Effector CD4-positive, alpha-beta T cell (primary cell): ENCODE data around the gene PYGB.
"Not testable (repeated sequence)": the region's sequence is repeated elsewhere in the genome, so short reads cannot be mapped to it uniquely, and the experiment has no call there.

Source experiments
- DNase-seq: peaks from one replicate; pipeline ENCODE4 v3.0.0-alpha.2; 2020

The PYGB gene

GRCh38 chr20:25230166-25230831 lies 17.6 kb upstream of the PYGB start:
- no peak for DNase-seq

GRCh38 chr20:25233016-25233772 lies 14.7 kb upstream of the PYGB start:
- DNase-seq, result no peak

- DNase-seq, result not testable (repeated sequence)
These were observed 13.7 kb upstream of the PYGB start for GRCh38 chr20:25234009-25234849.

GRCh38 chr20:25236450-25237304 lies 11.2 kb upstream of the PYGB start:
- DNase-seq, result no peak

- no peak for DNase-seq
These were observed 10.1 kb upstream of the PYGB start for GRCh38 chr20:25237610-25238318.

- no peak for DNase-seq
These were observed 9.4 kb upstream of the PYGB start for GRCh38 chr20:25238319-25239037.

- no peak for DNase-seq
These were observed 8.2 kb upstream of the PYGB start for GRCh38 chr20:25239387-25240370.

- DNase-seq, result not testable (repeated sequence)
These were observed 6.8 kb upstream of the PYGB start for GRCh38 chr20:25240851-25241658.

- DNase-seq, result not testable (repeated sequence)
These were observed 6.3 kb upstream of the PYGB start for GRCh38 chr20:25241659-25241955.

- no peak for DNase-seq
These were observed 5.7 kb upstream of the PYGB start for GRCh38 chr20:25242231-25242630.

- no peak for DNase-seq
These were observed 4.4 kb upstream of the PYGB start for GRCh38 chr20:25243416-25243979.

GRCh38 chr20:25244976-25245375 lies 2.9 kb upstream of the PYGB start:
- no peak for DNase-seq

- DNase-seq, result no peak
These were observed 2.4 kb upstream of the PYGB start for GRCh38 chr20:25245461-25245860.

GRCh38 chr20:25246182-25246999 lies 1.5 kb upstream of the PYGB start:
- no peak for DNase-seq

- DNase-seq, result no peak
These were observed 826 bp upstream of the PYGB start for GRCh38 chr20:25247000-25247517.

GRCh38 chr20:25247518-25247955 lies 348 bp upstream of the PYGB start:
- peak; percentile 9 for DNase-seq

GRCh38 chr20:25248786-25249172 lies 894 bp downstream of the PYGB start:
- DNase-seq, result no peak
